K562 (cell line): ENCODE measurements around the gene KRT36. TPM values are rescaled to one million over a fixed set of nuclear protein-coding genes. Genes with fewer than 3 reads are reported as not detected.

Source experiments
- ETV5 ChIP-seq: sonication (generic); formaldehyde crosslinking; IDR thresholded peaks from 2 replicates; pipeline ENCODE4 v1.4.0; 2020; ENCODE audit warnings: low read depth, mild to moderate bottlenecking, missing genetic modification reagents
- EWSR1 ChIP-seq: fragments of 450-650 bp; IDR thresholded peaks from 2 replicates; pipeline ENCODE4 v1.6.1; 2018; ENCODE audit warnings: borderline replicate concordance, mild to moderate bottlenecking, low read depth, moderate library complexity; ENCODE audit not compliant: partially characterized antibody
- PHF21A ChIP-seq: fragments of 450-650 bp; IDR thresholded peaks from 2 replicates; pipeline ENCODE4 v1.6.1; 2017; ENCODE audit warnings: low read depth, borderline replicate concordance
- PURB ChIP-seq: sonication (generic); formaldehyde crosslinking; IDR thresholded peaks from 2 replicates; pipeline ENCODE4 v1.9.0; 2021; ENCODE audit warnings: low read depth, mild to moderate bottlenecking, missing genetic modification reagents
- TAF15 ChIP-seq: fragments of 200-400 bp; formaldehyde crosslinking; IDR thresholded peaks from 2 replicates; pipeline ENCODE4 v1.6.1; 2017; ENCODE audit warnings: mild to moderate bottlenecking, low read depth, low read length, moderate library complexity
- ZNF12 ChIP-seq: sonication (generic); formaldehyde crosslinking; IDR thresholded peaks from 2 replicates; pipeline ENCODE4 v1.4.0; 2020; ENCODE audit warnings: mild to moderate bottlenecking, missing genetic modification reagents
- polyA plus RNA-seq, 8 experiments: library from polyadenylated mRNA; depleted of rRNA in 4 of 8; stranded (reverse) in 5 of 8; unstranded in 3 of 8; fragments of >200 nt; fragmentation: Nextera tagmentation in 2 of 8; fragmentation: Illumina TruSeq in 1 of 8; extraction: Ambion mirVana in 2 of 8; extraction: Trizol in 1 of 8; gene quantifications; 2 replicates each; pipeline versions ENCODE4 v1.2.1 to v1.2.3, GENCODE V29; 2011 to 2014; ENCODE audit warnings: inconsistent platforms in 1 of 8, missing spikeins in 1 of 8
- total RNA-seq, 7 experiments: library from RNA; depleted of rRNA in 6 of 7; stranded (reverse); fragments of >200 nt in 6 of 7; fragmentation: Illumina TruSeq in 2 of 7; extraction: Trizol in 2 of 7; gene quantifications; 2 replicates each; pipeline versions ENCODE4 v1.2.1 to v1.2.3, GENCODE V29; 2011 to 2021; ENCODE audit warnings: low replicate concordance in 1 of 7
- TF ChIP-seq, protein P1 (sequence below): fragments of 450-650 bp; IDR thresholded peaks from 2 replicates; pipeline ENCODE4 v1.6.1; 2014; ENCODE audit warnings: low read depth, mild to moderate bottlenecking, moderate library complexity, borderline replicate concordance
- TF ChIP-seq, protein P2 (sequence below): fragments of 450-650 bp; IDR thresholded peaks from 2 replicates; pipeline ENCODE4 v1.6.1; 2017; ENCODE audit warnings: mild to moderate bottlenecking, moderate library complexity

KRT36 gene
- total and polyA plus RNA-seq, 9 of the 15 experiments (the other 6 are each of a cell fraction or from before 2014, with no cell fraction given): 0.04 TPM; not detected in 8

DNA sequence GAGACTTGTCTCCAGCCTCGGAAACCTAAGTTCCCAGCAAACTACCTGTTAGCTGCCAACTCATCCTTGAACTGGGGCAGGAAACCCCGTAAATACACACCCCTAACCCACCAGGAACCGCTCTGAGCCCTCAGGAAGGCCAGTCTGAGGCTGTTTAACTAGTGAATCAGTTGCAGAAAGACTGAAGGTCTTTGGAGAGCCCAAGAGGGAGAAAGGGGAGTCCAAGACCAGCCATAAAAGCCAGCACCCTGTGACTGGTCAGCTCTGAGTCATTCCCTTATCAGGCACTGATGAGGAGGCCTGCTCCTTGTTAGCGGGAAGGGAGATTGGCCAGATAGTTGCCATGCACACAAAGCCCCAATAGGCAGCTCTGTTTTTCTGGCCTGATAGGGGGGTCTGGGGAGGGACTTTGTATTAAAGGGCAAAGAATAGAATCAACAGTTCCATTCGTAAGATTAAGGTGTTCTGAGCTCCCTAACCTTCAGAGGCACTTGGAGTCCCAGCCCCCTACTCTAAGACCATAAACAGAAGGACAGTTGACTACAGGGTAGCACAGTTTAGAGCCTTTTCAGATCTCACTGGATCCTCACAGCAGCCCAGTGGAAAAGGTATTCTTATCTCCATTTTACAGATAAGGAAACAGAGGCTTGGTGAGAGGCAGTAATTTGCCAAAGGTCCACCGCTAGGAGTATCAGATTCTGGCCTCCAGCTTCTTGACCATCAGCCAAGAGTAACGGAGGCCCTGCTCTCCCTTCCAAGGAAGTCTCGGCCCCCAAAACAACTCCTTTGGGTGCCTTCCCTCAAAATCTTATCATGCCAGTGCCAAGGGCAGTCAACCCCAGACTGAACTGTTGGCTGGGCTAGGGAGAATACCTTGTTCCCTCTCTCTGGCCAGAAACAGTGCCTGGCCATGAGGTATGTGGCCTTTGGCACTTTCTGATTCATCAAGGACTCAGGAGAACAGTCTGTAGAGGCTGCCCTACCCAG lies 40.6 kb upstream of the KRT36 start (continued):
- TF ChIP-seq TAF15 (no peak), ZNF12 (CRISPR knock-in tag) (no peak), PURB (no peak), PHF21A (no peak), EWSR1 (no peak), ETV5 (CRISPR knock-in tag) (no peak)
- TF ChIP-seq, protein P1, sequence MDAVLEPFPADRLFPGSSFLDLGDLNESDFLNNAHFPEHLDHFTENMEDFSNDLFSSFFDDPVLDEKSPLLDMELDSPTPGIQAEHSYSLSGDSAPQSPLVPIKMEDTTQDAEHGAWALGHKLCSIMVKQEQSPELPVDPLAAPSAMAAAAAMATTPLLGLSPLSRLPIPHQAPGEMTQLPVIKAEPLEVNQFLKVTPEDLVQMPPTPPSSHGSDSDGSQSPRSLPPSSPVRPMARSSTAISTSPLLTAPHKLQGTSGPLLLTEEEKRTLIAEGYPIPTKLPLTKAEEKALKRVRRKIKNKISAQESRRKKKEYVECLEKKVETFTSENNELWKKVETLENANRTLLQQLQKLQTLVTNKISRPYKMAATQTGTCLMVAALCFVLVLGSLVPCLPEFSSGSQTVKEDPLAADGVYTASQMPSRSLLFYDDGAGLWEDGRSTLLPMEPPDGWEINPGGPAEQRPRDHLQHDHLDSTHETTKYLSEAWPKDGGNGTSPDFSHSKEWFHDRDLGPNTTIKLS: peak; percentile 34; the same call in 1 of the 2 replicates
- TF ChIP-seq, protein P2, sequence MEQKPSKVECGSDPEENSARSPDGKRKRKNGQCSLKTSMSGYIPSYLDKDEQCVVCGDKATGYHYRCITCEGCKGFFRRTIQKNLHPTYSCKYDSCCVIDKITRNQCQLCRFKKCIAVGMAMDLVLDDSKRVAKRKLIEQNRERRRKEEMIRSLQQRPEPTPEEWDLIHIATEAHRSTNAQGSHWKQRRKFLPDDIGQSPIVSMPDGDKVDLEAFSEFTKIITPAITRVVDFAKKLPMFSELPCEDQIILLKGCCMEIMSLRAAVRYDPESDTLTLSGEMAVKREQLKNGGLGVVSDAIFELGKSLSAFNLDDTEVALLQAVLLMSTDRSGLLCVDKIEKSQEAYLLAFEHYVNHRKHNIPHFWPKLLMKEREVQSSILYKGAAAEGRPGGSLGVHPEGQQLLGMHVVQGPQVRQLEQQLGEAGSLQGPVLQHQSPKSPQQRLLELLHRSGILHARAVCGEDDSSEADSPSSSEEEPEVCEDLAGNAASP: no peak
